ENCODE measurements around the gene DPH1.

DPH1 gene

GRCh38 chr17:2084036-2084765 lies 54.2 kb downstream of the DPH1 start:
- DNase-seq, result no peak

GRCh38 chr17:2084766-2085647 lies 55.1 kb downstream of the DPH1 start:
- no peak for DNase-seq

GRCh38 chr17:2085648-2085949 lies 55.6 kb downstream of the DPH1 start:
- DNase-seq, result no peak

- DNase-seq, result no peak
These were observed 56.4 kb downstream of the DPH1 start for GRCh38 chr17:2086306-2086705.

GRCh38 chr17:2087597-2088211 lies 57.8 kb downstream of the DPH1 start:
- peak; percentile 78 for DNase-seq

- DNase-seq, result no peak
These were observed 59.1 kb downstream of the DPH1 start for GRCh38 chr17:2089021-2089422.

- no peak for DNase-seq
These were observed 60.3 kb downstream of the DPH1 start for GRCh38 chr17:2090210-2090641.

GRCh38 chr17:2090804-2091534 lies 61.0 kb downstream of the DPH1 start:
- no peak for DNase-seq

GRCh38 chr17:2092253-2092652 lies 62.3 kb downstream of the DPH1 start:
- DNase-seq, result no peak

GRCh38 chr17:2093349-2093748 lies 63.4 kb downstream of the DPH1 start:
- no peak for DNase-seq

All from activated CD4-positive, alpha-beta T cell treated with anti-CD3 and anti-CD28 coated beads, Interleukin-10, Interleukin-2, amounts not matched to agents 100 ng/mL and 50 ng/mL, durations not matched to agents 16 hours and 8 hours (primary cell).